T-helper 2 cell treated with Interferon-gamma antibody and Interleukin-4, amounts not matched to agents 5 μg/mL and 100 μg/mL, for 36 hours (primary cell): ENCODE data around the gene RPS14.
"Not testable (repeated sequence)": the region's sequence is repeated elsewhere in the genome, so short reads cannot be mapped to it uniquely, and the experiment has no call there.

ENCODE experiments used
- DNase-seq: peaks from one replicate; pipeline ENCODE4 v3.0.0; 2021; ENCODE audit warnings: low spot score
- H3K27ac Mint-ChIP-seq: one replicate; pipeline ENCODE4 v1.8.0; 2021; ENCODE audit warnings: mild to moderate bottlenecking, mixed read lengths
- H3K27me3 Mint-ChIP-seq: one replicate; pipeline ENCODE4 v1.8.0; 2021; ENCODE audit warnings: low read depth, mixed read lengths
- H3K36me3 Mint-ChIP-seq: one replicate; pipeline ENCODE4 v1.8.0; 2021; ENCODE audit warnings: low read depth, mixed read lengths
- H3K4me1 Mint-ChIP-seq: one replicate; pipeline ENCODE4 v1.8.0; 2021; ENCODE audit warnings: low read depth, mixed read lengths
- H3K4me3 Mint-ChIP-seq: one replicate; pipeline ENCODE4 v1.8.0; 2022; ENCODE audit warnings: mild to moderate bottlenecking, moderate library complexity, mixed read lengths
- H3K9me3 Mint-ChIP-seq: one replicate; pipeline ENCODE4 v1.8.0; 2021; ENCODE audit warnings: mixed read lengths

Gene RPS14

DNA sequence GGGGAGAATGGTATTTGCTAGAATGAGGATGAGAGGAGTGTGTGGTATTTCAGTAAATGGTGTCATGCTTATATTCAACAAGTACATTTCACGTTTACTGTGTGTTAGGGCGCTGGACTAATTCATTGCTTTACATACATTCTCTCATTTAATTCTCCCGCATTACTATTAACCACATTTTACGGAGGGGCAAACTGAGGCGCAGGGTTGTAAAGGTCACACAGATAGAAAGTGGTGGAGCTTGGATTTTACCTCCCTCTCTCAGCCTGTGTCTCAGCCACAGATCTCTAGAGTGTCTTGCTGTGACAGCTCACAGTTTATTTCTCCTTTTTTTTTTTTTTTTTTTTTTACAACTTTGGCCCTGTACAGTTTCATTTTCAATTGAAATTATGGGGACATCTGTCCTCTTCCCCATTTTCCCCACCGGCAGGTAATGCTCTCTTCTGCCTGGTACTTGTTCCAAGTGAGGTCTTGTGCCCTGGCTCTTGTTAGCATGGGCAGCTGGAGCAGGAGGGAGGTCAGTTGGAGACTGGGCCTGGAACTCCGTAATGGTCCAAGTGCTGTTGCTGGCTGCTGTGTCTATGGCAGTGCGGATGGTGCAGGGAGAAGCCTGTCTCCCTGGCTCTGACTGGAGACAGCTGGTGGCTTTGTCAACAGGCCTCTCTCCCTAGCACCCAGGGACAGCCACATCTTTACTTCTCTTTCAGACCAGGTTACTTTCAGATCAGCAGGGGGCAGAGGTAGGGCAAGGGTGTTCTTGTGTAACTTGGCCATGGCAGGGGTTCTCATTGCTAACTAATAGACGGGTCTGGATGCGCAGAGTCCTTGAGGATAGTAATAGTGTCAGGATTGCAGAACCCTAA is 37.9 kb upstream of the RPS14 start:
- DNase-seq = no peak
- peaks cover 6% of the 10 kb centered on the region for H3K4me1 Mint-ChIP-seq
- no peaks in the 10 kb centered on the region for H3K36me3 Mint-ChIP-seq
- H3K27ac Mint-ChIP-seq = no peak overlapping the region
- no peaks in the 10 kb centered on the region for H3K9me3 Mint-ChIP-seq
- H3K27me3 Mint-ChIP-seq = peaks cover 28% of the 10 kb centered on the region
- peak overlapping the region; percentile 44 for H3K4me3 Mint-ChIP-seq

- Mint-ChIP-seq H3K36me3 (no peaks in the 10 kb centered on the region), H3K4me3 (peak overlapping the region; percentile 44), H3K4me1 (peaks cover 6% of the 10 kb centered on the region), H3K27ac (no peak overlapping the region), H3K9me3 (no peaks in the 10 kb centered on the region), H3K27me3 (peaks cover 33% of the 10 kb centered on the region)
- DNase-seq = peak; percentile 28
Measured at GRCh38 chr5:150486402-150487198, 37.1 kb upstream of the RPS14 start.

GRCh38 chr5:150485693-150486401 is 36.3 kb upstream of the RPS14 start:
- H3K36me3 Mint-ChIP-seq = no peaks in the 10 kb centered on the region
- no peak overlapping the region for H3K27ac Mint-ChIP-seq
- no peaks in the 10 kb centered on the region for H3K9me3 Mint-ChIP-seq
- peaks cover 33% of the 10 kb centered on the region for H3K27me3 Mint-ChIP-seq
- peaks cover 6% of the 10 kb centered on the region for H3K4me1 Mint-ChIP-seq
- H3K4me3 Mint-ChIP-seq = no peak overlapping the region
- DNase-seq = peak; percentile 6

DNA sequence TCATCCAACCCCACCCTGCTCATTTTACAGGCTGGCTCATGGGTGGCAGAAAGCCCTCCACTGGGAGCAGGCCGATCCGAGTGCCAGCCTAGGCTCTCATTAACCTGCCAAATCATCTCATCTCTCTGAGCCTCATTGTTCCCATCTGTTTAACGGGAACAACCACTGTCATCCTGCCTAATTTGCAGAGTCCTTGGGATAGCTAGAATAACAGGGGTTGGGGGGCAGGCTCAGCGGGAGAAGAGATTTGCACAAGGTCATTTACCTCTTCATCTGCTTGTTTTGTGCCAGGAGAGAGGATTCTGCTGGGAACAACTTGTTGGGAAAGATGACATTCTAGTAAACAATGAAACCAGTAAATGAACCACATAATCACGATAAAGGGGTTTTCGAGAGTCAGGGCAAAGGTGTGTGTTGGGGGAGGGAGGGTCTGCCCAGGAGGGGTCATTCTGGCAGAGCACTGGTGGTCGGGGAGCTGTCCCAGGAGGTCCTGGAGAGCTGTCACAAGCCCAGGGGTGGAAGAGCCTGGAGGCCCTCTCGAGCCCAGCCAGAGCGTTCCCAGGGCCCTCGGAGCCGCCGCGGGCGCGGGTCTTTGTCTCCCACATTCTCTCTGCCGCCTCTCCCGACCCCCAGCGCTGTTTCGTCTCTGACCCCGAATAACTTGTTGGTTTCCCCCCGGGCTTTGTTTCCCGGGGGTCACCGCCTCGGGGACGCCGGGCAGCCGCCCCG is 35.6 kb upstream of the RPS14 start:
- peaks cover 6% of the 10 kb centered on the region for H3K4me1 Mint-ChIP-seq
- peak overlapping the region; percentile 73 for H3K4me3 Mint-ChIP-seq
- no peaks in the 10 kb centered on the region for H3K36me3 Mint-ChIP-seq
- peaks cover 33% of the 10 kb centered on the region for H3K27me3 Mint-ChIP-seq
- H3K27ac Mint-ChIP-seq = no peak overlapping the region
- DNase-seq = no peak
- H3K9me3 Mint-ChIP-seq = no peaks in the 10 kb centered on the region

- Mint-ChIP-seq H3K9me3 (no peaks in the 10 kb centered on the region), H3K4me3 (no peak overlapping the region), H3K27ac (no peak overlapping the region), H3K27me3 (peaks cover 22% of the 10 kb centered on the region), H3K36me3 (no peaks in the 10 kb centered on the region), H3K4me1 (peaks cover under 1% of the 10 kb centered on the region)
- DNase-seq = no peak
Measured at GRCh38 chr5:150481972-150482406, 32.5 kb upstream of the RPS14 start.

DNA sequence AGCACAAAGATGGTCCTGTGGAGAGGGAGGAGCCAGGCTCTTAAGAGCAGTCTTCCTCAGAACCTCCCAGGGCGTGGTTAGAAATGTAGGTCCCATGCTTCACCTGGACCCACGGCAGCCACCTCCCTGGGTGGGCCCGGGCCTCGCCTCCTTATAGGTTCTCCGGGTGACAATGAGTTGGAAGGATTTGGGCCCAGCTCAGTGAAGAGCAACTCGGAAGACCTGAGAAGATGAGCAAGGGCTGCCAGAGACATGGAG is 32.1 kb upstream of the RPS14 start:
- Mint-ChIP-seq H3K27me3 (peaks cover 22% of the 10 kb centered on the region), H3K4me1 (no peaks in the 10 kb centered on the region), H3K27ac (no peak overlapping the region), H3K36me3 (no peaks in the 10 kb centered on the region), H3K9me3 (no peaks in the 10 kb centered on the region), H3K4me3 (no peak overlapping the region)
- no peak for DNase-seq

GRCh38 chr5:150479416-150479815 is 29.9 kb upstream of the RPS14 start:
- Mint-ChIP-seq H3K4me1 (no peaks in the 10 kb centered on the region), H3K9me3 (no peaks in the 10 kb centered on the region), H3K4me3 (no peak overlapping the region), H3K27me3 (peaks cover 14% of the 10 kb centered on the region), H3K27ac (no peak overlapping the region), H3K36me3 (no peaks in the 10 kb centered on the region)
- DNase-seq = no peak

DNA sequence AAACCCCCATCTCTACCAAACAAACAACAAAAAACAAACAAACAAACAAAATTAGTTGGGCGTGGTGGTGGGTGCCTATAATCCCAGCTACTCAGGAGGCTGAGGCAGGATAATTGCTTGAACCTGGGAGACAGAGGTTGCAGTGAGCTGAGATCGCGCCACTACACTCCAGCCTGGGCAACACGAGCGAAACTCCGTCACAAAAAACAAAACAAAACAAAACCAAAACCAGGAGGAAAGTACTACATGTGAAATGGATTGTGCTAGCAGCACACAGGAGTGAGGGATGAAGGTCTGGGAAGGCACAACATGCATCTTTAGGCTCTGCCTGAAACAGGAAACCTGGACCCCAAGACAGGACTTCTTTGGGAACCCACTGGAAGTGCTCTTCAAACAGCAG is 27.0 kb upstream of the RPS14 start:
- H3K27me3 Mint-ChIP-seq, H3K9me3 Mint-ChIP-seq, H3K4me1 Mint-ChIP-seq, DNase-seq, H3K27ac Mint-ChIP-seq, H3K36me3 Mint-ChIP-seq, H3K4me3 Mint-ChIP-seq: not testable (repeated sequence)

DNA sequence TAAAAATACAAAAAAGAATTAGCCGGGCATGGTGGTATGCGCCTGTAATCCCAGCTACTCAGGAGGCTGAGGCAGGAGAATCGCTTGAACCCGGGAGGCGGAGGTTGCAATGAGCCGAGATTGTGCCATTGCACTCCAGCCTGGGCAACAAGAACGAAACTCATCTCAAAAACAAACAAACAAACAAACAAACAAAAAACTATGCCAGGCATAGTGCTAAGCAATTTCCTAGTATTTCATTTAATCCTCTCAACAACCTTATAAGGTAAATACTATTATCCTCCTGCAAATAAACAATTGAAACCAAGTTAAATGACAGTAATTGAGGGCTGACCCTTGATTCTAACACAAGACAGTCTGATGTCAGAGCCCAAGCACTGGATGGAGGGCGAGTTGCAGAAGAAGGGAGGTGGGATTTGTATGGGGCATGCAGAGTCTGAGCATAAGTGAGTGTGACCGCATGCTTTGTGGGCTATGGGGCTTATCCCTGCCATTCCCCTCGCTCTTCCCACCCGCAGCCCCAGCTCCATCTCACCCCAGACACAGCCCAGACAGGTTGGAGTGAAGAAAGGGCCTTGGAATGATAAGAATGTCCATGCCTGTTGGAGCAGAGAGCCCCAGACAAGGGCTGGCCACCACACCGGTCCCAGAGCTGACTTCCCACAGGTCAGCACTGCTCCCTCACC is 24.3 kb upstream of the RPS14 start:
- DNase-seq = no peak
- no peaks in the 10 kb centered on the region for H3K36me3 Mint-ChIP-seq
- H3K4me3 Mint-ChIP-seq = no peak overlapping the region
- no peaks in the 10 kb centered on the region for H3K27me3 Mint-ChIP-seq
- no peaks in the 10 kb centered on the region for H3K4me1 Mint-ChIP-seq
- H3K27ac Mint-ChIP-seq = no peak overlapping the region
- H3K9me3 Mint-ChIP-seq = no peaks in the 10 kb centered on the region

GRCh38 chr5:150469718-150470469 is 20.4 kb upstream of the RPS14 start:
- H3K9me3 Mint-ChIP-seq = no peaks in the 10 kb centered on the region
- H3K4me1 Mint-ChIP-seq = no peaks in the 10 kb centered on the region
- DNase-seq = no peak
- no peaks in the 10 kb centered on the region for H3K36me3 Mint-ChIP-seq
- no peak overlapping the region for H3K4me3 Mint-ChIP-seq
- H3K27ac Mint-ChIP-seq = no peak overlapping the region
- no peaks in the 10 kb centered on the region for H3K27me3 Mint-ChIP-seq

DNA sequence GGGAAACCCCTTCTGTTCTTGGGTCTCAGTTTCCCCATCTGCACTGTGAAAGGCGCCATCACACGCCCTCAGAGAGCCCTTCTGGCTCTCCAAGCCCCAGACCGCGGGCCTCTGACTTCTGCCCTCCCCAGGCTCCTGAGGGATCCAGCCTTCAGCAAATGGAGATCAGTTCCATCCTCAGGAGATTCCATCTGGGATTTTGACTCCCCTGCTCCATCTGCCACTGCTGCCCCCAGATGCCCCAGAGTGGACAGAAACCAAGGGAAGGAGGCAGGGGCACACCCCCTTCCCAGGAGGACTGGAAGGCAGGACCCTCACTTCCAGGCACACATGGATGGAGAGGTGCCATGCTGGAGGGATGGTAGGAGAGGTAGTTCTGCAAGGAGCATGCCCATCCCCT is 18.7 kb upstream of the RPS14 start:
- H3K27me3 Mint-ChIP-seq = no peaks in the 10 kb centered on the region

GRCh38 chr5:150465927-150466326 is 16.4 kb upstream of the RPS14 start:
- H3K9me3 Mint-ChIP-seq = no peaks in the 10 kb centered on the region
- no peaks in the 10 kb centered on the region for H3K27me3 Mint-ChIP-seq
- H3K27ac Mint-ChIP-seq = no peak overlapping the region
- H3K4me3 Mint-ChIP-seq = no peak overlapping the region
- no peaks in the 10 kb centered on the region for H3K36me3 Mint-ChIP-seq
- no peaks in the 10 kb centered on the region for H3K4me1 Mint-ChIP-seq
- no peak for DNase-seq

More for the DNA sequence above, 18.7 kb upstream of the RPS14 start:
- Mint-ChIP-seq H3K4me1 (no peaks in the 10 kb centered on the region), H3K4me3 (no peak overlapping the region), H3K36me3 (no peaks in the 10 kb centered on the region), H3K27ac (no peak overlapping the region), H3K9me3 (no peaks in the 10 kb centered on the region)
- no peak for DNase-seq

DNA sequence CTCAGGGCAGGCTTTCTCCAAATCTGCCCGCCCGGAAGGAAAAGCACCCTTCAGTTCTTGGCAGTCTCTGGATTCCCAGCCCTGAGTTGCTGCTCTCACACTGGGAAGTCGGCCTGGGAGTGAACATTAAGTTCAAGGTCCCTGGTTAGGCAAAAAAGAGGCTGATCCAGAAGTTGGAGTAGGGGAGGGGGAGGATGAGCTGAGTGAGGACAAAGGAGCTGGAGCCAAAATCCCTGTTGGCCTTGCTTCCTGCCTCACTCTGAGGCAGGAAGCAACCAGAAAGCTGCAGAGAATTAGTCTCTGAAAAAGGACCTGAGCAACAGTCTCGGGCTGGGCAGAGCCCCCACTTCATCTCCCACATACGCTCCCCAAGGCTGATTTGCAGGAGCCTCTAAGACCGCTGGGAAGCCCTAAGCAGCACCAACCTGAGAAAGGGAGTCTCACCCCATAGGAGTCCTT is 15.0 kb upstream of the RPS14 start:
- H3K36me3 Mint-ChIP-seq = no peaks in the 10 kb centered on the region
- DNase-seq = no peak
- H3K27me3 Mint-ChIP-seq = no peaks in the 10 kb centered on the region
- peaks cover under 1% of the 10 kb centered on the region for H3K4me1 Mint-ChIP-seq
- no peak overlapping the region for H3K27ac Mint-ChIP-seq
- no peaks in the 10 kb centered on the region for H3K9me3 Mint-ChIP-seq
- no peak overlapping the region for H3K4me3 Mint-ChIP-seq
